GM10248 (cell line): Measurements from ENCODE around the gene INIP.

Experiments
- CTCF ChIA-PET: fragments of 300-600 bp; sonication (Branson Sonifier 250); formaldehyde crosslinking; extraction: SDS; loops from one replicate; lab custom pipeline; 2021; ENCODE audit warnings: antibody characterized with exemption; lab: Yijun Ruan, JAX
- POLR2A ChIA-PET: fragments of 350-650 bp; sonication (Branson Sonifier 250); formaldehyde crosslinking; extraction: SDS; loops from one replicate; lab custom pipeline; 2020; ENCODE audit warnings: antibody characterized with exemption; lab: Yijun Ruan, JAX
- DNase-seq: peaks from one replicate; pipeline ENCODE4 v3.0.0; 2012; ENCODE audit errors: extremely low spot score
- CTCF ChIP-seq: IDR thresholded peaks from 2 replicates; pipeline ENCODE4 v1.5.1; 2012; ENCODE audit warnings: mild to moderate bottlenecking, low read depth; ENCODE audit errors: extremely low read depth, missing control alignments, control extremely low read depth

Gene INIP

GRCh38 chr9:112654282-112654681 lies 63.6 kb downstream of the INIP start:
- POLR2A ChIA-PET: no interaction called here

GRCh38 chr9:112648624-112649023 lies 69.3 kb downstream of the INIP start:
- CTCF ChIA-PET: no interaction called here
- POLR2A ChIA-PET: no interaction called here
- DNase-seq: no peak
- no peak for TF ChIP-seq CTCF

More at GRCh38 chr9:112654282-112654681, 63.6 kb downstream of the INIP start:
- CTCF ChIA-PET: interaction anchor here (1.0 to 1.5 kb wide), 3 partner anchors 9 to 14 kb away, joined by 3 to 4 read pairs (median 3); no protein-coding TSS in a partner anchor
- TF ChIP-seq CTCF: no peak
- DNase-seq: no peak

GRCh38 chr9:112647596-112647995 lies 70.3 kb downstream of the INIP start:
- DNase-seq: no peak
- CTCF ChIA-PET: interaction anchor here (1.1 kb wide), 1 partner anchor 16 kb away, joined by 4 read pairs; no protein-coding TSS in a partner anchor
- no peak for TF ChIP-seq CTCF
- POLR2A ChIA-PET: no interaction called here

GRCh38 chr9:112642126-112642525 lies 75.8 kb downstream of the INIP start:
- no peak for DNase-seq
- POLR2A ChIA-PET: no interaction called here
- no peak for TF ChIP-seq CTCF
- CTCF ChIA-PET: interaction anchor here (0.9 to 1.9 kb wide), 4 partner anchors 10 to 23 kb away, joined by 3 to 5 read pairs (median 4); no protein-coding TSS in a partner anchor

- TF ChIP-seq CTCF: no peak
These were observed 77.6 kb downstream of the INIP start for GRCh38 chr9:112640311-112640710.

More at GRCh38 chr9:112640311-112640710, 77.6 kb downstream of the INIP start:
- DNase-seq: no peak
- CTCF ChIA-PET: no interaction called here
- POLR2A ChIA-PET: no interaction called here
